Fibroblast of mammary gland (primary cell): Measurements from ENCODE around the gene NLRC5.
A peak's percentile ranks its signal among the peaks of the same experiment; 100 is the strongest.

Source experiments
- DNase-seq: peaks from one replicate; pipeline ENCODE4 v3.0.0-alpha.2; 2010; ENCODE audit warnings: low read depth
- H3K4me3 ChIP-seq: 2 replicates; pipeline ENCODE4 v1.5.1; 2011; ENCODE audit warnings: low read depth, mild to moderate bottlenecking, low read length, moderate library complexity; ENCODE audit not compliant: control insufficient read depth
- TF ChIP-seq, protein P1 (sequence below): conservative IDR thresholded peaks from 2 replicates; pipeline ENCODE4 v1.5.1; 2011; ENCODE audit warnings: low read depth, low read length, inconsistent platforms; ENCODE audit not compliant: control insufficient read depth, insufficient read depth

Gene NLRC5

DNA sequence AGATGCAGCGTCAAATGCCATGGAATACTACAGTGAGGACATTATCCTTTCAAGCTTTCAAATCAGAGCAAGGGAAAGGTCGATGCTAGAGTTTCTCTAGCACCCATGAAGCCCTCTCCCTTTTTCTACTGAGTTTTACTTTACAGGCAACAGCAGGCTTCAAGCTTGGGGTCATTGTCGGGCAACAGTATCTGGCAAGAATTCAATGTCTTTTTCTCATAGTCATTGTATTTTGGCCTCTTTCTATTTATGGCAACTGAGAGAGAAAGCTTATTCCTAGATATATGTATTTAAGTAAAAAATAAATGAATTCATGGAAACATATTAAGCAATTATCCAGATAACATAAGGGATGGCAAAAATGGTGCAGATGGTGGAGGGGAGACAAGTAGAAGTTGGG, 28.0 kb upstream of the NLRC5 start:
- no peak overlapping the region for H3K4me3 ChIP-seq
- no peak for DNase-seq
- TF ChIP-seq, protein P1, sequence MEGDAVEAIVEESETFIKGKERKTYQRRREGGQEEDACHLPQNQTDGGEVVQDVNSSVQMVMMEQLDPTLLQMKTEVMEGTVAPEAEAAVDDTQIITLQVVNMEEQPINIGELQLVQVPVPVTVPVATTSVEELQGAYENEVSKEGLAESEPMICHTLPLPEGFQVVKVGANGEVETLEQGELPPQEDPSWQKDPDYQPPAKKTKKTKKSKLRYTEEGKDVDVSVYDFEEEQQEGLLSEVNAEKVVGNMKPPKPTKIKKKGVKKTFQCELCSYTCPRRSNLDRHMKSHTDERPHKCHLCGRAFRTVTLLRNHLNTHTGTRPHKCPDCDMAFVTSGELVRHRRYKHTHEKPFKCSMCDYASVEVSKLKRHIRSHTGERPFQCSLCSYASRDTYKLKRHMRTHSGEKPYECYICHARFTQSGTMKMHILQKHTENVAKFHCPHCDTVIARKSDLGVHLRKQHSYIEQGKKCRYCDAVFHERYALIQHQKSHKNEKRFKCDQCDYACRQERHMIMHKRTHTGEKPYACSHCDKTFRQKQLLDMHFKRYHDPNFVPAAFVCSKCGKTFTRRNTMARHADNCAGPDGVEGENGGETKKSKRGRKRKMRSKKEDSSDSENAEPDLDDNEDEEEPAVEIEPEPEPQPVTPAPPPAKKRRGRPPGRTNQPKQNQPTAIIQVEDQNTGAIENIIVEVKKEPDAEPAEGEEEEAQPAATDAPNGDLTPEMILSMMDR, result no peak

DNA sequence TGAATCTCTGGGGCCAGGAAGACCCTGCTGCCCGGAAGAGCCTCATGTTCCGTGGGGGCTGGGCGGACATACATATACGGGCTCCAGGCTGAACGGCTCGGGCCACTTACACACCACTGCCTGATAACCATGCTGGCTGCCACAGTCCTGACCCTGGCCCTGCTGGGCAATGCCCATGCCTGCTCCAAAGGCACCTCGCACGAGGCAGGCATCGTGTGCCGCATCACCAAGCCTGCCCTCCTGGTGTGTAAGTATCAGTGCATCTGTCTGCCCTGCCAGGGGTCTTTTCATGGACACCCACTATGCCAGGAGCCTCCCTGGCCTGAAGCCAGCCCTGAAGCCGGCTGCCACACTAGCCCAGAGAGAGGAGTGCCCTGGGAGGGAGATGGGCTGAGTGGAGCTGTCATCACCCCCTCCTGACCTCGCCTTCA, 27.5 kb upstream of the NLRC5 start, which contains the start of gene CETP:
Gene CETP, plus strand, starts transcription at position 100 of the 431 bp plus-strand sequence. Its CDS starts 30 bp downstream, at position 130.
- no peak within 1 kb of the TSS for H3K4me3 ChIP-seq
- no peak for DNase-seq
- TF ChIP-seq, protein P1, result no peak

DNA sequence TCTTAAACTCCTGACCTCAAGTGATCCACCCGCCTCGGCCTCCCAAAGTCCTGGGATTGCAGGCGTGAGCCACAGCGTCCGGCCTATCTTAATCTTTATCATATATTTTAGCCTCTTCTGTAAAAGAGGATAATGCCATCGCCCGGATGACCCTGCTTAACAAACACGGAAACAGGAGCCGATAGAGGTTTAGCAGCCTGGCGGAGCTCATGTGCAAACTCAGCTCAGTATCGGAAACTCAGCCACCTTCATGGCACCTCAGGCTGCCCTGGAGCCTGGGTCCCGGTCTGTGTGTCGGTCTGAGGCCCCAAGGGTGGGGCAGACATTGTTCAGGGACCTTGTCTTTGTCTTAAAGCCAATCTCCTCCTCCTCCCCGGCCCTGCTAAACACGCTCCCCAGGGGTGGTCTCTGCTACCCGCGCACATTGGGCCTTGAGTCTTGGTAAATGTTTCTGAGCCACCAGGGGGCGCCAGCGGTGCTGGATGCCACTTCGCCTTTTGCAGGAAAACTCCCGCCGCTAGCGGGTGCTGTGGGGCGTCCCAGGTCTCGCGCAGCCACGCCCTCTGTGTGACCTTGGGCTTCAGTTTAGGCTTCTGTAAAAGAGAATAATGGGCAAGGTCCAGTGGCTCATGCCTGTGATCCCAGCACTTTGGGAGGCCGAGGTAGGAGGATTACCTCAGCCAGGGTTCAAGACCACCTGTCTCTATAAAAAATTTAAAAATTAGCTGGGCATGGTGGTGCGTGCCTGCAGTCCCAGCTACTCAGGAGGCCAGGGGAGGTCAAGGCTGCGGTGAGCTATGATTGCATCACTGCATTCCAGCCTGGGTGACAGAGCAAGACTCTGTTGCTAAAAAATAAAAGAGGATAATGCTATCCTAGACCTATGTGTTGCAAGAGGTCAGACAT, 24.9 kb upstream of the NLRC5 start:
- TF ChIP-seq, protein P1, result peak; percentile 78
- no peak overlapping the region for H3K4me3 ChIP-seq
- peak; percentile 92 for DNase-seq

DNA sequence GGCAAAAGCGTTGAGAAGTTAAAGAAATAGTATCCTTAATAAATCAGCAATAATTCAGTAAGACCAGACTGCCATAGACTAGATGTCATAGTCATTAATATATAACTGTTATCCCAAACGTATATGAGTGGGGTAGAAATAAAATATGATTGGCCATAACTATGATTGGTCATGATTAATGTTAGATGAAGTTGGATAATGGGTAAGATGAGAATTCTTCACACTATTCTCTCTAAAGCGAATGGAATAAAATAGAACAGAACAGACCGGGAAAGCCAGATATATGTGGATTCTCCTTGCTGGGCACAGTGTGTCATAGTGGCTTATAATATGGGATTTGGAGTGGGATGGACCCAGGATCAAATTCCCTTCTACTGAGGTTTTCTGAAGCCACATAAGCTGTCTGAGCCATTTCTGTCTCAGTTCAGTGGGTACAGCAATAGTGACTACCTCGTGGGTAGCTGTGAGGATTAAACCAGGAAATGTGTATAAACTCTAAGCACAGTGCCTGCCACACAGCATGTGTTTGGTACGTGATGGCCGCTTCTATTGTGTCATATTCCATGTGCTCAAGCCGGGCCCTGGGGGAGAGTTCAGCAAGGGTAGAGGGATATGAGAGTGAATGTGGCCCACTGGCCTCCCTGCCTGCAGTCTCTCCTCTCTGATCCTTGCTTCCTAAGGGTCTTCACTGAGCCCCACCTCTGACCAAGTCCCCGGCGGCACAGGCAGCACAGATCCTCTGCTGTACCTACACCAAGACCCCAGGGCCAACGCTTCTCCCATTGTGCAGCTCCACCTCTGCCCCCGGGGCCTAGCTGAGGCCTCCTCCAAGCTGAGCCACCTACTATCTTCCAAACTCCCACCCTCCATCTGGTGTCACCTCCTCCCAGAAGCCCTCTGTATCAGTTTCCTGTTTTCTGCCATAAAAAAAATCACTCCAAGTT, 23.9 kb upstream of the NLRC5 start:
- no peak overlapping the region for H3K4me3 ChIP-seq
- DNase-seq, result peak; percentile 43
- TF ChIP-seq, protein P1, result no peak

DNA sequence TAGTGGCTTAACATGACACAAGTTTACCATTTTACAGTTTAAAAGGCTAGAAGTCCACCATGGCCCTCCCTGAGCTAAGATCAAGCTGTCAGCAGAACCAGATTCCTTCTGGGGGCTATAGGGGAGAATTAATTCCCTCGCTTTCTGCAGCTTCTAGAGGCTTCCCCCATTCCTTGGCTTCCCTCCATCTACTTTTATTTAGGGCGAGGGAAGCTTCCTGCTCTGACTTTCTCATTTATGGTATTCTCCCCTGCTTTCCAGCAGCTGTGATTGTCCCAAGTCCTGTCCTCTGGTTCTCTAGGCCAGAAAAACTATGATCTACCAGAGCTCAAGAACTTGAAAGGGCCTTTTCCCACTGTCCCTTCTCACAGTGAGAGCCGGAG, 23.3 kb upstream of the NLRC5 start:
- TF ChIP-seq, protein P1, result no peak
- no peak for DNase-seq

DNA sequence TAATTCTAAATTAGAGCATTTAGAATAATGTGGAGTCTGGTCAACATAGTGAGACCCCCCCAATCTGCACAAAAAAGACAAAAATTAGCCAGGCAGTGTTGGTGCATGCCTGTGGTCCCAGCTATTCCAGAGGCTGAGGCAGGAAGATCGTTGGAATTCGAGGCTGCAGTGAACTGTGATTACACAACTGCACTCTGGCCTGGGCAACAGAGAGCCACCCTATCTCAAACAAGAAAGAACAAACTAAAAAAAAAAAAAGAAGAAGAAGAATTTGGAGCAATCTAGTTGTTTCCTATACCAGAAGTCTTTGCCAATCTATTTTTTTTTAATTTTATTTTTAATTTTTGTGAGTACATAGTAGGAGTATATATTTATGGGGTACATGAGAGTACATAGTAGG, 21.6 kb upstream of the NLRC5 start:
- TF ChIP-seq, protein P1, result no peak
- DNase-seq, result no peak
- no peak overlapping the region for H3K4me3 ChIP-seq

More for the DNA sequence above, 23.3 kb upstream of the NLRC5 start:
- no peak overlapping the region for H3K4me3 ChIP-seq
